ENCODE measurements around the gene NIPA2. TPM values are rescaled to one million over a fixed set of nuclear protein-coding genes. Genes with fewer than 3 reads are reported as not detected.

Gene NIPA2
- polyA plus RNA-seq, 1 donor: 34.7 TPM

DNA sequence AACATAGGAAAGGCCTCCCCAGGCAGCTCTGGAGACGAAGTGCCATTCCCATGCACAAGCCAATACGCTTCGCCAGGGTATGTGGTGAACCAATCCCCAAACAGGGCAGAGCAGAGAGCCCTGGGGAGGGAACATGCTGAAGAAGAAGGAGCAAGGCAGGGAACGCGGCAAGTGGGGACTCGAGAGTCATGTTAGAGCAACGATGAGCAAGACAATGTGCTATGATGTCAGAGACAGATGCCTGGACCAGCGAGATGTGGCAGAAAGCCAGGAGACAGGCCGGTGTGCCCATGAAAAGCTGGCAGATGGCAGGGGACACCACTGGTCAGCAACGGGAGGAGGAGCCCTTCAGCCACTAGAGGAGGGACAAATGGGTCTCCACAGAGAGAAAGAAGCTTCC is 39.6 kb downstream of the NIPA2 start:
- no peak for DNase-seq

DNA sequence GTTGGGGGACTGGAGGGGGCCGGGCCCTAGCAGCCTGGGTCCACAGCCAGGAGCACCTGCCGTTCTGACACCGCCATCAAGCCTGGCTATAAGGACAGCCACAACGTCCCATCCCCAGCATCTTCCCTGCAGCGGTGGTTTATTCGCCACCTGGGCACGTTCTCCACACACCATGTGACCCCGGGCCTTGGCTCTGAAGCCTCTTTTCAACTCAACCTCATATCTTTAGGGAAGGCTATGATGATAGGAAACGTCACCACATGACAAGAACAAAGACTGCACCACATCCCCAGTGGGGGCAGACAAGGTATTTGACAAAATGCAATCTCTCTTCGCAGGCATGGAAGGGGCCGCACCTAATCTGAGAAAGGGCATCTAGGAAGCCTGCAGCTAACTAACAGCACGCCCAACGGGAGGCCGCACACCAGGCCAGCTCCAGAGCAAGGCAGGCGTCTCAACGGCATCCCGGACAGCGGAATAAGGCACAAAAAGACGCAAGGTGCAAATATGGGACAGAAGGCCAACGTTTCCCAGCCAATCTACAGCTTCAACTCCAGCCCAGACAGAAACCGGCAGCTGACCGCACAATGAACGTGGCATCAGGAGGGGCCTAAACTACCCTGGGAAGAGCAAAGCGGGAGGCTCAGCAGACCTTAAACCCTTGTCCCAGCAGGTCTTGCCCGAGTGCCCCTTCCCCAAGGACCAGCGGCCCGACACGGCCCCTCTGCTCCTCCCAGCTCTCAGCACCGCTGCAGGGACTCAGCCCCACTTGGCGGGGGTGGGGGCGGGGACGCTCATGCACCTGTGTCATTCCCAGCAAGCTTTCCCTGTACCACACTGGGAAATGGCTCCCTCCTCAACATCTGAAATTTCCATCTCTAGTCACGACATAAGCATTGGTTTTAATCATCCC is 41.9 kb downstream of the NIPA2 start:
- DNase-seq: no peak

DNA sequence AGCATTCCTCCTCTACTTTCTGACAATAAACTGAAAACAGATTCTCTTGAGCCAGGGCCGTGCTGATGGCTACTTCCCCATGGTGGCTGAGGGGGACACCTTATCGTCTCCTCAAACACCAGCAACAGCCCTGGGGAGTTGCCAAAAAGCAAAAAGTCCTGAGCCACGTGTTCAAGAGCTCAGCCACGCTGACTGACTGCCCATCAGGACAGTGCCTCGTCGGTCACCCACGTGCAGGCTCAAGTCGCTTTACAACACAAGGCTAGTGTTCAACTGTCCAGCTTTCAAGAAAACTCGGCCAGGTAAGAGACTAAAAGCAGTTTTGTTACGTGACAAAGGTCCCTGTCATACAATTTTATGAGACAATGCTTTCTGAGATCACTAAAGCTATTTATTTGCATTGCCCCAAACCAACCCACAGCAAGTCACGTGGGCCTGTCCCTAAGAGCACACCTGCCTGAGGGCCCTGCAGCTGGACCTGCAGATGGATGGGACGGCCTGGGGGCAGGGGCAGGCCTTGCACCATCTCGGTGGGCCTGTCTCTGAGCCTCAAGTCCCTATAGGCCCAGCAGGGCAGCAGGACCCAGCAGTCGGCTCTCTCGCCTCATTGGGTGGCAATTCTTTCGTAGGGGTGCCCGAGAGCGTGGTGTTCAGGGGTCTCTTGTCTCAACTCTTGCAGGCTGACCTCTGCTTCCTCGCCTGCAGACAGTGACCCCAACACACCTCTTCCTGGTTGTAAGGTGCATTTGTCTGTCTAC is 42.7 kb downstream of the NIPA2 start:
- no peak for DNase-seq

DNA sequence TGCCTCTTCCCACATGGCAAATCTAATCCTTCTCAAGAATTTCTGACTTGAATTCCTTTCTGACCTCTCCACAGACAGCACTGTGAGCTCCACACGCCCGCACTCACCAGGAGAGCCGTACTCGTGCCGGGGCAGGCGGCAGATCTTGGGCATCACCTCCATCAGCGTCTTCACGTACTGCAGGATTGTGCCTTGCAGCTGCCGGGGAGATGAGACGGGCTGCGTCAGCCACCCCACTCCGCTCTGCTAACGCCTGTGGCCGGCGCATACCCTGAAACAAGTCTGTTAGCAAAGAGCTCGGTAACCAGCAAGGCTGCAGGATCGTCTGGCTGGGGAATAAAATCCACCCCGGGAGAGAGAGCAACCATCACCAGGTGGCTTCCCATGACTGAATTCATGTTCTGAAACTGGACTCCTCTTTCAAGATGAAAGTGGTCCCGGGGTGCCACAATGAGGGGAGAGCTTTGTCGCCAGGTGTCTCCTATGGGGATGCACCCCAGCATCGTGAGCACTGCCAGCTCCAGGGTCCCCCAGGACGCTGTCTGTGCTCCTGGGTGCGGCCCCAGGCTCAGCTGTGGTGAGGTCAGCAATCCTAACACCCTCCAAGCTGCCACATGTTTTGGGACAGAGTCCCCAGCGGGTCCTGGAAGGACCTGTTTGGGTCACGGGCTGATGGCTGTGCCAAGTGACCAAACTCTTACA is 43.4 kb downstream of the NIPA2 start:
- no peak for DNase-seq

DNA sequence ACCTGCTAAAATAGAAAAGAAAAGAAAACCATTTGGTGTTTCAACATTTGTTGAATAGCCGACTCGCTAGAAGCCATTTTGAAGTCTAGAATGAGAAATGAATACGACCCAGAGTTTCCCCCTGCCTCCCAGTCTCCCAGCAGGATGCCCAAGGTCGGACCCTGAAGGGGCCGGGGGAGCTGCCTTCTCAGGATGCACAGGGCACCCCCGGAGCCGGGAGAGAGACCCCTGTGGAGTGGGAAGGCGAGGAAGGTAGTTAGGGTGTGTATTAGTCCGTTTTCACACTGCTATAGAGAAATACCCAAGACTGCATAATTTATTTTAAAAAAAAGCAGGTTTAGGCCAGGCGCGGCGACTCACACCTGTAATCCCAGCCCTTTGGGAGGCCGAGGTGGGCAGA is 44.7 kb downstream of the NIPA2 start:
- DNase-seq: no peak

DNA sequence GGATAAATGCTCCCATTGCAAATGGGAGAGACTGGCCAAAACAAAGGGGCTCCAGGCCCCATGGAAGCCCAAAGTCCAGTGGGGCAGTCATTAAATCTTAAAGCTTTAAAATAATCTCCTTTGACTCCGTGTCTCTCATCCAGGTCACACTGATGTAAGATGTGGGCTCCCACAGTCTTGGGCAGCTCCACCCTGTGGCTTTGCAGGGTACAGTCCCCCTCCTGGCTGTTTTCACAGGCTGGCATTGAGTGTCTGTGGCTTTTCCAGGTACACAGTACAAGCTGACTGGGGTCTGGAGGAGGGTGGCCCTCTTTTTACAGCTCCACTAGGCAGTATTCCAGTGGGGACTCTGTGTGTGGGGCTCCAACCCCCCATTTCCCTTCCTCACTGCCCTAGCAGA is 45.9 kb downstream of the NIPA2 start:
- DNase-seq: no peak

DNA sequence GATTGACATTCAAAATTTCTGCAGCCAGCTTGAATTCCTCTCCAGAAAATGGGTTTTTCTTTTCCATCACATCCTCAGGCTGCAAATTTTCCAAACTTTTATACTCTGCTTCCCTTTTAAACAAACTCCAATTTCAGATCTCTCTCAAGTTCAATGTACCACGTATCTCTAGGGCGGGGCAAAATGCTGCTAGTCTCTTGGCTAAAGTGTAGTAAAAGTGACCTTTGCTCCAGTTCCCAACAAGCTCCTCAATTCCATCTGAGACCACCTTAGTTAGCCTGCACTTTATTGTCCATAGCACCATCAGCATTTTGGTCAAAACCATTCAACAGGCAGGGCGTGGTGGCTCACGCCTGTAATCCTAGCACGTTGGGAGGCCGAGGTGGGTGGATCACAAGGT is 46.7 kb downstream of the NIPA2 start:
- DNase-seq: no peak

DNA sequence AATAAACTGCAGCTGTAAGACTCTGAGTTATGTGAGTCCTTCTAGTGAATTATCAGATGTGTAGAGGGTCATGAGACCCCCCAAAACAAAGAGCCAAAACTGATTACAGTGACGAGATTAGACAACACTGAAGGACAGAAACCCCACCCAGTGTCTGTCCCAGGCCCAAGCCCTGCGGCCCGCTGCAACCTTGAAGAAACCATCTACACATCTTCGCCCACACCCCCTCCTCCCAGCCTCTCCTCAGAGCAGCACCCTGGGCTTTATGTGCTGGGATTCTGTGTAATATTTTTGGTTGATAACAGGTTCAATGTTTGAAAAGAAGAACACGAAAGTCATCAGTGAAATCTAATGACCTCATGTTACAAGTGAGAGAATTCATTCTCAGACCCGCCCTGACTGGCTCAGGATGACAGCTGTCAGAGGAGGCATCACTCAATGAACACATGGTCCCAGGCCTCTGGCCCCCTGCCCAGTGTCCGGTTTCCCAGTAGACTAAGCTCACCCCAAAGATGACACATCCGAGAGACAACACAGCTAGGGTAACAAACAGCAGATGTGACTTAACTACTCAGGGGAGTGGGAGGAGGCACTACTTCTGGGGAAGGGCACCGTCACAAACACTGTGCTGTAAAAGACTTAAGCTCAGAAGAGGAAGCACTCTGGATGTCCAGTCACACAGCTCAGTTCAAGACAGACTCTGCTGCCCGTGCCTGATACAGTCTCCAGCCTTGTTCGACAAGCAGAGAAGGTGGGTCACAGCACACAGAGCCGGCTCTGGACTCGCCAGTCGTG is 48.9 kb downstream of the NIPA2 start:
- peak; percentile 15 for DNase-seq

DNA sequence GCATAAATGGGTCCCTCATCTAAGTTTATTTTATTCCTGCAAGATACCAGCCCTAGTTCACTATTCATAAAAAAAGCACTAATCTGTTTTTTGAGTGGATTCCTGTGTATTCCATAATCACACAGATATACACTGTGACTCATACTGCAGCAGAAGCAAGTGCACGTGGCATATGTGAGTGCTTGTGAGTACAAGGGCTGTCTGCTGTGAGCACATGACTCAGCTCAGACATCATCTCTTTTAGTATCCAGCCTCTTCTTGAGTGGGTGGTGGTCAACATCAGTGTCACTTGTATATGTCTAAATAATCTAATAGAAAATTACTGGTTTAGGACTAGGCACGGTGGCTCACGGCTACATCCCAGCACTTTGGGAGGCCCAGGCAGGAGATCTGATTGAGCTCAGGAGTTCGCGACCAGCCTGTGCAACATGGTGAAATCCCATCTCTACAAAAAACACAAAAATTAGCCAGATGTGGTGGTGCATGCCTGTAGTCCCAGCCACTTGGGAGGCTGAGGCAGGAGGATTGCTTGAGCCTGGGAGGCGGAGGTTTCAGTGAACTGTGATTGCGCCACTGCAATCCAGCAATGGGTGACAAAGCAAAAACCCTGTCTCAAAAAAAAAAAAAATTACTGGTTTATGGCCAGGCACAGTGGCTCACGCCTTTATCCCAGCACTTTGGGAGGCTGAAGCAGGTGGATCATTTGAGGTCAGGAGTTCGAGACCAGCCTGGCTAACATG is 49.8 kb downstream of the NIPA2 start:
- DNase-seq: no peak

DNA sequence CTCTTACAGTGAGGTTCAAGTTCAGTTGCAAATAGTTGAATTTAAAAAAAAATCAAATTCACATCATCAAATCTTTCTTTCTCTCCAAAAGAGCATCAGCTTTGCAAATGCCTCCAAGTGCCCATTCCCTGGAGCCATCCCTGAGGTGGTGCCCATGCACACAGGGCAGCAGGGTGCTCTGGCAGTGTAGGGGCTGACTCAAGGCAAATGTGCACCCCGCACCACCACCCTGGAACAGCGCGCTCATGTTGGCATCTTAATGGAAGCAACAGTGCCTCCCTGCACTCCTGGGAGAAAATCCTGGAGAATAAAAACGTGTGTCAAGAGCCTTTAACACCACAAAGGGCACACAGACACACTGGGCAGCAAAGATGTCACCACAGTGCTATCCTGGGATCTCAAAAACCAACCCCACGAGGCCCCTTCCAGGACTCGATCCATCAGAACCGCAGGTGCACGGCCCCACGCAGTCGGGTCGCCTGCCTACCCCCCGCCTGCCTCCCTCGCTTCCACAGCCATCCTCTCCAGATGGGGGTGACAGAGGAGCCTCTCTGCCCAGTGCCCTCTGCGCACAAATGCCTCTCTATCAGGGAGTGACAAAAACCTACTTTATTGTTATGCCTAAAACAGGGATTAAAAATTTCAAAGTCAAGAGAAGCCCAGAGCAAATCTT is 50.8 kb downstream of the NIPA2 start:
- no peak for DNase-seq

DNA sequence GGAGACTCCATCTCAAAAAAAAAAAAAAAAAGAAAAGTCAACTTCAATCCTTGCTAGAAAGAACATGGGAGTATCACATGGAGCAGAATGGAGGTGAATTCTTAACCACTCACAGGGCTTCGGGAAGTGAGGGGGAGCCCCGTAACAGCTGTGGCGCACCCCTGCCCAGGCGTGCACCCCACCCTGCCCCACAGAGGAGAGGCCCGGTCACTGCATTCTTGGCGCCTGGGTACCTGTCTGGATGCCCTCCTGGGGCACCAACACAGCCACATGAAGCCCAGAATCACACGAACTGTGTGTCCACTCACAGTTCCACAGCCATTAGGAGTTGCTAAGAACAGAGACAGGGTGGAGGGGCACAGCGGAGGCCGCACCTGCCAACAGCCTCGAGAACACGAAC is 51.8 kb downstream of the NIPA2 start:
- DNase-seq: no peak

DNA sequence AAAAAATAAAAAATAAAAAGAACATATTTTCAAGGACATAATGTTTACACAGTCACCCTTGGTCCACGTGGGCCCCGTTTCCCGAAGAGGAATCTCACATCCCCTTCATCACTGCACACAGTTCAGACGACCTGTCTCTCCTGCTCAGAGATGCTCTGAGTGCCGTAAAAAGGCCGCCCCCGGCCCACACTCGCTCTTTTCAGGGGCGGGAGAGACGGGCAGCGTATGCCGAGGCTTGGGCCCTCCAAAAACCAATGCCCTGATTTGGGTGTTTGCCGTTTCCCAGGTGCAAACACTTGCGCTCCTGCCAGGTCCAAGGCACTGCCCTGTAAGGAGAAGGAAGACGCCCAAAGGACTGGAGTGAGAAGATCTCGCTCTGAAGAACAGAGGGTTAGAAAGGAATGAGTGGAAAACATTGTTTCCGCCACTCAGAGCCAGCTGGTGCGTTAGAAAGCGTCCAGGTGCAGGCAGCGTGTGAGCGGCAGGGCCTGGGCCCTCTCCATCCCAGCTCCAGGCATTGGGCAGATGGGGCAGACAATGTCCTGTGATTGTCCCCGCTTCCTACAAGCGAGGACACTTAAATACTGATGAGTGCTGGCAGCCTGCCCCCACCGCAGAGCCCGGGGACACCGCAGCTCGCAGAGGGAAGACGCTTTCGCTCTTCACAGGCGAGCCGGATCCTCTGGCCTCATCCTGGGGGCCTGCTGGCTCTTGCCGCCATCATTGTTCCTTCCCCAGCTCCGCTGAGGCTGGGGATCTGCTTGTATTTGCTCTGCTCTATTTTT is 53.2 kb downstream of the NIPA2 start:
- no peak for DNase-seq

DNA sequence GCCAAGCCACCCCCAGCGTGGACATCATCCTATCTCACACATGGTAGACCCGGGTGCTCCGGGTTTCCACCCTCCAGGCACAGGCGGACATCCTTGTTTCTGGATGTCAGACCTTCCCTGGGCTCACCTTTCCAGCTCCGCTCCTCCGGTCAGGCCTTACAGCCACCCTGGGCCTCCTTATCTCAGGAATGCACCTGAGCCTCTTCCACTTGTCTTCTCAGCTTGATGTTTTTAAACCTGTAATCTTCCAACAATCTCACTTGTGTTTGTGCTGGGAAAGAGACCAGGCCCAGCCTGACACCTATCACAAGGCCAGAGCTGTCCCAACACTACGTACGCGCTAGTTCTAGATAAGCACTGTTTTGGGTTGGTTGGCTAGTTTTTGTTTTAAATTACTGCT is 53.9 kb downstream of the NIPA2 start:
- no peak for DNase-seq

DNA sequence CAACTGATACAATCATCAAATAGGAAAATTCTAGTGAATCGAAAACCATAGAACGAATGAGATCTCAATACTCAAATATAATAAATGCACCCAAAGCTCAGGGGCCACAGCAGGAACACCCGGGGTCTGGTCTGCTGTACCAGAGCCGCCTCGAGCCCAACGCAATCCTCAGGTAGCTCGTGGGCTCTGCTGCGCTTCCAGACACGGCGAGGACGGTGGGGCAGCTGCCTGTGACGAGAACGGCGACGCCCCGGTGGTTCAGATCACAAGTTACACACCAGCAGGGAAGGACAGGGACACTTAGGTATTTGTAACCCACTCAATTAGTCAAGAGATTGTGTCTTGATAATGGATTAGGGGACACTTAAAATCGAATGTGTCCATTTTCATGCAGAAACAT is 54.6 kb downstream of the NIPA2 start:
- no peak for DNase-seq

DNA sequence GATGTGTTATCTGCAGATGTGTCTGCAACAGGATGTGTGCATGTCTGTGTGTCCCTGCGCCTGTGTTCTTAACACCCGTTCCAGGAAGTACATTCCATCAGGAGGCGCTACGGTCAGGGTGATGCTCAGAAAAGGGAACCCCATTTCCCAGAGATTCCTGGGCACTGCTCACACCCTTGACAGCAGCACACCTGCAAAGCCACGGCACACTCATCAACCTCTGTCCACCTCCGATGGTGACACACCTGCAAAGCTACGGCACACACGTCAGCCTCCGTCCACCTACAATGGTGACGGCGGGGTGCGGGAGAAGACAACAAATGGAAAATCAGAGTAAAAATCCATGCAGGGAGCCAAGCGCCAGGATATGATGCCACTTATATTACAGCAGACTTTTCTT is 55.4 kb downstream of the NIPA2 start:
- no peak for DNase-seq

DNA sequence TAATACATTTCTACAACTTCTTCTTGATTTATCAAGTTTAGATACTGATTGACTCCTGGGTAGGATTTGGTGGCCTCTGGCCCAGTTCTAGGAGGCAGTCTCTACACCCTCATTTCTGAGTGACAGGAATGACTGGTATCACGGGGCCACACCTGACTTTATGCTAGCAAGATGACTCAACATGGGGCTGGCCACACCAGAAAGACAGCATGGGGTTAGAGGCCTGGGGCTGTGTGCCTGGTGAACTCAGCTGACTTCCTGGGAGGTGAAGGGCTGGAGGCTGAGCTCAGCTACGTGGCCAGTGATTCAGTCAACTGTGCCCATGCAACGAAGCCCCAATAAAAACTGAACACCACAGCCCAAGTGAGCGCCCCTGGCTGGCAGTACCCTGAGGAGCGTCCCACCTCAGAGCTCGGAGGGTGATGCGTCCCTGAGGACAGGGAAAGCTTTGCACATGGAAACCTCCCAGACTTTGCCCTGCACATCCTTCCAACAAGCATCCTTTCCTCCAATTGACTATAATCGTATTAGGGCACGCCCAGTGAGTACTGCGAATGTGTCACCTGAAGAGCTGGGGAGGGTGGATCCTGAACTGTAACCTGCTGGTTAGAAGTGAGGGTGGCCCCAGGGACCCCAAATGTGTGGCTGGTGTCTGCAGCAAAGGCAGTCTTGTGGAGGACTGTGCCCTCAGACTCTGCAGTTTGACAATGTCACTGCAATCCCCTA is 57.2 kb downstream of the NIPA2 start:
- DNase-seq: no peak

DNA sequence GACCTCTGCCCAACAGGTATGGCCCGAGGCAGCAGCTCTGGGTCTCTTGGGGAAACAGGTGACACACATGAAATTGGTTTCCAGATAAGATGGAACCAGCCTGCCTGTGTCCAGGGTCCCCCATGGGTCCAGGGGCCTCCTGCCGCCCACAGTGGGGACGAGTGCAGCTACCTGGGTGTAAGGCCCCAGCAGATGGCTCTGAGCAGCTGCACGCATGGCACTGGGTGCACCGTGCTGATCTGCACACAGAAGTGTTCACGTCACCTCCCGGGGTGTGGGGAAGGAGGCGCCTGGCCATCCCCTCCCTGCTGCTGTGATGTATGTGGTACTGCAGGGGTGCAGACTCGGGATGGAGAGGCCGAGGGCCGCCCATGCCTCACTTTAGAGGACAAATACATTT is 63.6 kb downstream of the NIPA2 start:
- DNase-seq: no peak

DNA sequence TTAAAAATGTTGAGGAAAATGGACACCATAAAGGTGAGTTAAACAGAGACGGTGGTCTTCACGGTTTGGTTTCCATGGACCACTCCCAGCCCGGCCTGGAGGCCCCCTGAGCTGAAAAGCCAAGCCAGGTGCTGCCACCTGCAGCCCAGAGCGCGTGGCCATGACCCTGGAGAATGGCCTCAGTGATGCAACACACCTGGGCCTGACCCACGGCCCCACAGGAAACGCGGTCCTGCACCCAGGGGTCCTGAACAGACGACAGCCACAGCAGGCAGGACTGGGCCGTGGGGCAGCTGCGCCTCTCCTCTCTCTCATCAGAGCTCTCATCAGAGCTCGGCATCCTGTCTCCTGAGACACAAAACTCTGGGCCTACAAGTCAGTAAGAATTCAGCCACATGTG is 64.1 kb downstream of the NIPA2 start:
- no peak for DNase-seq

DNA sequence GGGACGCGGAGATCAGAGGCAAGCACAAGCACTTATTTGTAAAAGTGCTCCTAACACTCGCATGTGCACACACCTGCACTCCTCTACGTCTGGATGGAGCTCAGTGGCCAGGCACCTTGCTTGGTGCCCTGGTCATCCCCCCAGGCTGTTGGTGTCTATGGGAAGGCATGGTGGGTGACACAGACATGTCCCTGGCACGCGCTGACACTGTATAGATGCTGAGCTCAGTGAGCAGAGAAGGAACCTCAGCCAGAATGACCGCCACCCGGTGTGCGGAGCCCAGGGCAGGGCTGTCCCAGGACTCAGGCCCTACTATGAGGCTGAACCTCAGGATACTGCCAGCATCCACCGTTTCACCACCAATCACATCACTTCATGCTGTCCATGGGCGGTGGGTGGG is 64.5 kb downstream of the NIPA2 start:
- no peak for DNase-seq

DNA sequence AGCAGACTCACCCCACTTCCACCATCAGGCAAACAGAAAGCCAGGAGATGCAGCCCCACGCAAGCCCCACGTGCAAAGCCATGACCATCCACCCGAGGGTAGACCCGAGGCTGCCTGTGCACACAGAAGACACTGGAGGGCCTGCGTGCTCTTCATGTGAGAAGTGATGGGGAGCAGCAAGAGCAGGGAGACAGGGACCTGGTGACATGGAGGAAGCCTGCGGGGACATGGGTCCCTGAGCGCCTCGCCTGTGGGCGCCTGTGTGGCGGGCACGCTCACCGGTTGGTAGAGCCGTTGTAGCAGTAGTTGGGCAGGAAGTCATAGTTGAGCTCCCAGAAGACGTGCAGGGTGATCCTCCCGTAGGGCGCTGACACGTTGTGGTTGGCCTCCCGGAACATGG is 65.0 kb downstream of the NIPA2 start:
- no peak for DNase-seq

All from hindlimb muscle (tissue), 1 donor.